Kidney tubule cell (primary cell): ENCODE data around the gene FTCDNL1.

Experiments used
- DNase-seq: peaks from one replicate; pipeline ENCODE4 v3.0.0-alpha.2; 2018; ENCODE audit warnings: low spot score

Gene FTCDNL1

GRCh38 chr2:199850718-199851500 is at the start of gene FTCDNL1:
Gene FTCDNL1, minus strand, starts transcription at chr2:199851192. Its CDS starts 2,230 bp downstream, at chr2:199848962.
- DNase-seq, result peak; percentile 73

- no peak for DNase-seq
Observed at GRCh38 chr2:199896617-199897016, 45.6 kb upstream of the FTCDNL1 start.

- DNase-seq, result no peak
Observed at GRCh38 chr2:199895406-199895805, 44.4 kb upstream of the FTCDNL1 start.

GRCh38 chr2:199883474-199884212 is 32.7 kb upstream of the FTCDNL1 start:
- peak; percentile 4 for DNase-seq

- DNase-seq, result no peak
Observed at GRCh38 chr2:199882667-199883066, 31.7 kb upstream of the FTCDNL1 start.

GRCh38 chr2:199875400-199875799 is 24.4 kb upstream of the FTCDNL1 start:
- DNase-seq, result no peak

GRCh38 chr2:199874209-199874608 is 23.2 kb upstream of the FTCDNL1 start:
- no peak for DNase-seq

GRCh38 chr2:199870581-199870980 is 19.6 kb upstream of the FTCDNL1 start:
- DNase-seq, result no peak

GRCh38 chr2:199869653-199870052 is 18.7 kb upstream of the FTCDNL1 start:
- no peak for DNase-seq

GRCh38 chr2:199869227-199869541 is 18.2 kb upstream of the FTCDNL1 start:
- no peak for DNase-seq

GRCh38 chr2:199868431-199869226 is 17.6 kb upstream of the FTCDNL1 start:
- DNase-seq, result no peak

- DNase-seq, result no peak
Observed at GRCh38 chr2:199865905-199866304, 14.9 kb upstream of the FTCDNL1 start.

- no peak for DNase-seq
Observed at GRCh38 chr2:199862788-199863187, 11.8 kb upstream of the FTCDNL1 start.

GRCh38 chr2:199861132-199861774 is 10.3 kb upstream of the FTCDNL1 start:
- DNase-seq, result peak; percentile 31

- no peak for DNase-seq
Observed at GRCh38 chr2:199855812-199856211, 4.8 kb upstream of the FTCDNL1 start.

- DNase-seq, result no peak
Observed at GRCh38 chr2:199851883-199852282, 891 bp upstream of the FTCDNL1 start.

- DNase-seq, result no peak
Observed at GRCh38 chr2:199851501-199851810, 464 bp upstream of the FTCDNL1 start.

GRCh38 chr2:199850218-199850717 is 724 bp downstream of the FTCDNL1 start:
- DNase-seq, result no peak

GRCh38 chr2:199848389-199849130 is 2.4 kb downstream of the FTCDNL1 start:
- no peak for DNase-seq

GRCh38 chr2:199847181-199847864 is 3.7 kb downstream of the FTCDNL1 start:
- no peak for DNase-seq
